Panc1 (cell line): ENCODE measurements around the gene PUSL1. TPM values are rescaled to one million over a fixed set of nuclear protein-coding genes. Genes with fewer than 3 reads are reported as not detected.

Source experiments
- ATAC-seq: fragments of 200-7000 bp; cut with Tn5 transposase; 2 replicates; pipeline ENCODE4 v1.9.1; 2020; ENCODE audit warnings: mild to moderate bottlenecking, moderate library complexity
- BruUV-seq: library from RNA; stranded (reverse); fragments of 400-500 nt; replicated peaks from 2 replicates; lab custom pipeline; 2021; lab: Mats Ljungman, UMichigan
- CTCF ChIA-PET: fragments of 300-600 bp; sonication (Branson Sonifier 250); formaldehyde crosslinking; loops from one replicate; lab custom pipeline; 2022; ENCODE audit warnings: antibody characterized with exemption; lab: Charles Lee
- POLR2A ChIA-PET: fragments of 300-600 bp; sonication (Branson Sonifier 250); formaldehyde crosslinking; loops from one replicate; lab custom pipeline; 2022; ENCODE audit warnings: antibody characterized with exemption; lab: Charles Lee
- DNase-seq: peaks from one replicate; pipeline ENCODE4 v3.0.0-alpha.2; 2010; ENCODE audit warnings: low read depth, low spot score
- H3K27ac ChIP-seq: 2 replicates; pipeline ENCODE4 v1.5.1; 2011; ENCODE audit warnings: mild to moderate bottlenecking, low read length, inconsistent platforms
- H3K27me3 ChIP-seq: fragments of 200-500 bp; sonication (Bioruptor generic); 2 replicates; pipeline ENCODE4 v1.6.0; 2014; ENCODE audit warnings: low read length, inconsistent platforms; ENCODE audit not compliant: control insufficient read depth, insufficient read depth
- H3K36me3 ChIP-seq: fragments of 200-500 bp; sonication (Bioruptor generic); 2 replicates; pipeline ENCODE4 v1.5.1; 2014; ENCODE audit warnings: inconsistent platforms, mild to moderate bottlenecking, low read length, moderate library complexity; ENCODE audit not compliant: control insufficient read depth, insufficient read depth
- H3K4me1 ChIP-seq: 2 replicates; pipeline ENCODE4 v1.5.1; 2011; ENCODE audit warnings: inconsistent platforms, mild to moderate bottlenecking, low read length, moderate library complexity; ENCODE audit not compliant: control insufficient read depth, insufficient read depth
- H3K4me3 ChIP-seq, 2 experiments: 2 replicates each; pipeline ENCODE4 v1.5.1; 2011 to 2012; ENCODE audit warnings: low read depth in 2 of 2, low read length in 2 of 2, mild to moderate bottlenecking in 2 of 2, inconsistent platforms in 1 of 2, moderate library complexity in 1 of 2
- H3K9me3 ChIP-seq: fragments of 200-500 bp; sonication (Bioruptor generic); 2 replicates; pipeline ENCODE4 v1.5.1; 2014; ENCODE audit warnings: low read depth, mild to moderate bottlenecking, inconsistent platforms, low read length, moderate library complexity; ENCODE audit not compliant: control insufficient read depth, insufficient read depth
- POLR2AphosphoS5 ChIP-seq: IDR thresholded peaks from 2 replicates; pipeline ENCODE4 v1.6.1; 2012; ENCODE audit warnings: mild to moderate bottlenecking, low read depth, low read length, moderate library complexity
- SIN3A ChIP-seq: IDR thresholded peaks from 2 replicates; pipeline ENCODE4 v1.6.1; 2012; ENCODE audit warnings: low read depth, mild to moderate bottlenecking, low read length, moderate library complexity, borderline replicate concordance; ENCODE audit not compliant: insufficient read depth
- TCF7L2 ChIP-seq: IDR thresholded peaks from 2 replicates; pipeline ENCODE4 v1.6.1; 2011; ENCODE audit warnings: mild to moderate bottlenecking, low read depth, low read length, inconsistent platforms
- in situ Hi-C: cut with HindIII; loops from 2 replicates; pipeline ENCODE4 v1.10.0; 2016; ENCODE audit warnings: low sequenced_read_pairs, low pct_unique_long_range_greater_than_20kb
- intact Hi-C: fragments of 100-400 bp; cut with micrococcal nuclease; formaldehyde crosslinking; loops from one replicate; pipeline ENCODE4 v1.10.0; 2022; ENCODE audit not compliant: unreplicated experiment
- total RNA-seq: library from RNA; stranded (reverse); gene quantifications from one replicate; pipeline ENCODE4 v1.2.1, GENCODE V29; 2021; ENCODE audit not compliant: unreplicated experiment
- TF ChIP-seq, protein P1 (sequence below): fragments of 450-650 bp; IDR thresholded peaks from 2 replicates; pipeline ENCODE4 v1.5.1; 2017; ENCODE audit warnings: mild to moderate bottlenecking
- TF ChIP-seq, protein P2 (sequence below), 2 experiments: IDR thresholded peaks; 2 replicates each; pipeline ENCODE4 v1.6.1; 2011 to 2012; ENCODE audit warnings: low read depth in 2 of 2, control low read depth in 1 of 2, low read length in 1 of 2, mild to moderate bottlenecking in 1 of 2, moderate library complexity in 1 of 2; ENCODE audit not compliant: insufficient read depth in 1 of 2

The PUSL1 gene
- total RNA-seq, 1 experiment from 2014 or later = 46.9 TPM

GRCh38 chr1:1286313-1287261 is 21.8 kb upstream of the PUSL1 start:
- no TSS peak for BruUV-seq
- DNase-seq (no peak), ATAC-seq (no peak)
- no peak for TF ChIP-seq POLR2AphosphoS5
- TF ChIP-seq TCF7L2 = no peak
- TF ChIP-seq, protein P1, sequence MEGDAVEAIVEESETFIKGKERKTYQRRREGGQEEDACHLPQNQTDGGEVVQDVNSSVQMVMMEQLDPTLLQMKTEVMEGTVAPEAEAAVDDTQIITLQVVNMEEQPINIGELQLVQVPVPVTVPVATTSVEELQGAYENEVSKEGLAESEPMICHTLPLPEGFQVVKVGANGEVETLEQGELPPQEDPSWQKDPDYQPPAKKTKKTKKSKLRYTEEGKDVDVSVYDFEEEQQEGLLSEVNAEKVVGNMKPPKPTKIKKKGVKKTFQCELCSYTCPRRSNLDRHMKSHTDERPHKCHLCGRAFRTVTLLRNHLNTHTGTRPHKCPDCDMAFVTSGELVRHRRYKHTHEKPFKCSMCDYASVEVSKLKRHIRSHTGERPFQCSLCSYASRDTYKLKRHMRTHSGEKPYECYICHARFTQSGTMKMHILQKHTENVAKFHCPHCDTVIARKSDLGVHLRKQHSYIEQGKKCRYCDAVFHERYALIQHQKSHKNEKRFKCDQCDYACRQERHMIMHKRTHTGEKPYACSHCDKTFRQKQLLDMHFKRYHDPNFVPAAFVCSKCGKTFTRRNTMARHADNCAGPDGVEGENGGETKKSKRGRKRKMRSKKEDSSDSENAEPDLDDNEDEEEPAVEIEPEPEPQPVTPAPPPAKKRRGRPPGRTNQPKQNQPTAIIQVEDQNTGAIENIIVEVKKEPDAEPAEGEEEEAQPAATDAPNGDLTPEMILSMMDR = no peak
- Histone ChIP-seq H3K9me3 (no peaks in the 10 kb centered on the region), H3K36me3 (no peaks in the 10 kb centered on the region), H3K4me1 (peaks cover 25% of the 10 kb centered on the region), H3K4me3 (no peak overlapping the region), H3K27me3 (no peaks in the 10 kb centered on the region), H3K27ac (no peak overlapping the region)
- ChIA-PET POLR2A (no interaction called here), CTCF (no interaction called here)
- in situ Hi-C loops = no loop called here
- intact Hi-C loops = no loop called here

DNA sequence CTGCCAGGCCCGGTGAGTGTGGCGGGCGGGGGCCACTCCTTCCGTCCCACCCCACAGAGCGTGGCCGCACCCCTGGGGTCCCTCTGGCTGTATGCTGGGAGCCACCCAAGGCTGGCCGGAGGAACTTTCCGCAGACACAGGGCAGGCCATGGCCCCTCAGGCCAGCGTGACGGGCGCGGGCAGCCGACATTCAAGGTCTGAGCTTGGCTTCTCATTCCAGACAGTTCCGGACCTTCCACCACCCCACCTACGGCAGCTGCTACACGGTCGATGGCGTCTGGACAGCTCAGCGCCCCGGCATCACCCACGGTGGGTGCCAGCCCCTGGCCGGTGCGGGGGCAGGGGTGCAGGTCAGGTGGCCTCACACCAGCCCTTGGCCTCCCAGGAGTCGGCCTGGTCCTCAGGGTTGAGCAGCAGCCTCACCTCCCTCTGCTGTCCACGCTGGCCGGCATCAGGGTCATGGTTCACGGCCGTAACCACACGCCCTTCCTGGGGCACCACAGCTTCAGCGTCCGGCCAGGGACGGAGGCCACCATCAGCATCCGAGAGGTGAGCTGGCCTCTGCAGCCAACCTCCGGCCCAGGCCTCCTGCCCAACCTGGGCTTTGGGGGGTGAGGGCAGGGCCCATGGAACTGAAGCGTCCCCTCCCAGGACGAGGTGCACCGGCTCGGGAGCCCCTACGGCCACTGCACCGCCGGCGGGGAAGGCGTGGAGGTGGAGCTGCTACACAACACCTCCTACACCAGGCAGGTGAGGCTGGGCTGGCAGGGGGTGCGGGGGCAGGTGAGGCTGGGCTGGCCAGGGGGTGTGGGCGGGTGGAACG is 20.9 kb upstream of the PUSL1 start:
- ATAC-seq = no peak
- no peak overlapping the region for H3K27ac ChIP-seq
- BruUV-seq = no TSS peak
- POLR2A ChIA-PET = interaction anchor here (0.5 kb wide), 1 partner anchor 100 kb away, joined by 8 read pairs; no protein-coding TSS in a partner anchor
- no peaks in the 10 kb centered on the region for H3K9me3 ChIP-seq
- peaks cover 16% of the 10 kb centered on the region for H3K4me1 ChIP-seq
- CTCF ChIA-PET = no interaction called here
- H3K36me3 ChIP-seq = no peaks in the 10 kb centered on the region
- TF ChIP-seq SIN3A = no peak
- TF ChIP-seq, protein P1 = no peak
- no peak for TF ChIP-seq POLR2AphosphoS5
- TF ChIP-seq, protein P2, sequence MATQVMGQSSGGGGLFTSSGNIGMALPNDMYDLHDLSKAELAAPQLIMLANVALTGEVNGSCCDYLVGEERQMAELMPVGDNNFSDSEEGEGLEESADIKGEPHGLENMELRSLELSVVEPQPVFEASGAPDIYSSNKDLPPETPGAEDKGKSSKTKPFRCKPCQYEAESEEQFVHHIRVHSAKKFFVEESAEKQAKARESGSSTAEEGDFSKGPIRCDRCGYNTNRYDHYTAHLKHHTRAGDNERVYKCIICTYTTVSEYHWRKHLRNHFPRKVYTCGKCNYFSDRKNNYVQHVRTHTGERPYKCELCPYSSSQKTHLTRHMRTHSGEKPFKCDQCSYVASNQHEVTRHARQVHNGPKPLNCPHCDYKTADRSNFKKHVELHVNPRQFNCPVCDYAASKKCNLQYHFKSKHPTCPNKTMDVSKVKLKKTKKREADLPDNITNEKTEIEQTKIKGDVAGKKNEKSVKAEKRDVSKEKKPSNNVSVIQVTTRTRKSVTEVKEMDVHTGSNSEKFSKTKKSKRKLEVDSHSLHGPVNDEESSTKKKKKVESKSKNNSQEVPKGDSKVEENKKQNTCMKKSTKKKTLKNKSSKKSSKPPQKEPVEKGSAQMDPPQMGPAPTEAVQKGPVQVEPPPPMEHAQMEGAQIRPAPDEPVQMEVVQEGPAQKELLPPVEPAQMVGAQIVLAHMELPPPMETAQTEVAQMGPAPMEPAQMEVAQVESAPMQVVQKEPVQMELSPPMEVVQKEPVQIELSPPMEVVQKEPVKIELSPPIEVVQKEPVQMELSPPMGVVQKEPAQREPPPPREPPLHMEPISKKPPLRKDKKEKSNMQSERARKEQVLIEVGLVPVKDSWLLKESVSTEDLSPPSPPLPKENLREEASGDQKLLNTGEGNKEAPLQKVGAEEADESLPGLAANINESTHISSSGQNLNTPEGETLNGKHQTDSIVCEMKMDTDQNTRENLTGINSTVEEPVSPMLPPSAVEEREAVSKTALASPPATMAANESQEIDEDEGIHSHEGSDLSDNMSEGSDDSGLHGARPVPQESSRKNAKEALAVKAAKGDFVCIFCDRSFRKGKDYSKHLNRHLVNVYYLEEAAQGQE (IDR thresholded peaks at IDR 0.05; ENCODE audit: insufficient read depth in 1 of 2, low read depth in 2 of 2, low read length in 1 of 2) = no peak
- TF ChIP-seq TCF7L2 = no peak
- no peak for DNase-seq
- no peaks in the 10 kb centered on the region for H3K27me3 ChIP-seq
- in situ Hi-C loops = no loop called here
- intact Hi-C loops = no loop called here
- H3K4me3 ChIP-seq = no peak overlapping the region
